HepG2 (cell line): ENCODE results near the gene RAP1GAP2. TPM values are rescaled to one million over a fixed set of nuclear protein-coding genes. Genes with fewer than 3 reads are reported as not detected.

Source experiments
- CTCF ChIP-seq: sonication (generic); formaldehyde crosslinking; IDR thresholded peaks from 2 replicates; pipeline ENCODE4 v1.5.0; 2020; ENCODE audit warnings: mild to moderate bottlenecking, missing genetic modification reagents, moderate library complexity
- FOSL2 ChIP-seq: sonication (generic); formaldehyde crosslinking; IDR thresholded peaks from 2 replicates; pipeline ENCODE4 v1.4.0; 2020; ENCODE audit warnings: missing genetic modification reagents
- GMEB1 ChIP-seq: sonication (generic); formaldehyde crosslinking; IDR thresholded peaks from 2 replicates; pipeline ENCODE4 v1.5.1; 2020; ENCODE audit warnings: missing genetic modification reagents, mild to moderate bottlenecking, borderline replicate concordance
- HMGXB4 ChIP-seq, 2 experiments: sonication (generic) in 1 of 2; formaldehyde crosslinking in 1 of 2; IDR thresholded peaks; 2 replicates each; pipeline versions ENCODE4 v1.4.0 to v1.6.1; 2018 to 2020; ENCODE audit warnings: missing genetic modification reagents in 2 of 2, borderline replicate concordance in 1 of 2, low read depth in 1 of 2, mild to moderate bottlenecking in 1 of 2, missing biosample characterization in 1 of 2
- HNRNPLL ChIP-seq: fragments of 200-400 bp; formaldehyde crosslinking; IDR thresholded peaks from 2 replicates; pipeline ENCODE4 v1.6.1; 2017; ENCODE audit warnings: mild to moderate bottlenecking, low read depth, low read length; ENCODE audit not compliant: poor library complexity, severe bottlenecking
- MYC ChIP-seq: sonication (generic); formaldehyde crosslinking; IDR thresholded peaks from 2 replicates; pipeline ENCODE4 v1.9.0; 2021; ENCODE audit warnings: missing genetic modification reagents, borderline replicate concordance
- RXRA ChIP-seq: sonication (generic); formaldehyde crosslinking; IDR thresholded peaks from 2 replicates; pipeline ENCODE4 v1.5.1; 2020; ENCODE audit warnings: missing genetic modification reagents
- SALL1 ChIP-seq: sonication (generic); formaldehyde crosslinking; IDR thresholded peaks from 2 replicates; pipeline ENCODE4 v1.8.0; 2022; ENCODE audit warnings: mild to moderate bottlenecking, missing genetic modification reagents
- SMC3 ChIP-seq: IDR thresholded peaks from 2 replicates; pipeline ENCODE4 v1.6.1; 2011; ENCODE audit warnings: low read length, improper control_type of control experiment
- SNAPC4 ChIP-seq: sonication (generic); formaldehyde crosslinking; IDR thresholded peaks from 2 replicates; pipeline ENCODE4 v1.4.0; 2020; ENCODE audit warnings: mild to moderate bottlenecking, missing genetic modification reagents
- STAG1 ChIP-seq: sonication (generic); formaldehyde crosslinking; IDR thresholded peaks from 2 replicates; pipeline ENCODE4 v1.4.0; 2020; ENCODE audit warnings: missing genetic modification reagents
- TGIF2 ChIP-seq: IDR thresholded peaks from 2 replicates; pipeline ENCODE4 v1.6.1; 2016; ENCODE audit warnings: control low read depth, missing compliant biosample characterization
- ZNF430 ChIP-seq: sonication (generic); formaldehyde crosslinking; IDR thresholded peaks from 2 replicates; pipeline ENCODE4 v1.9.0; 2021; ENCODE audit warnings: mild to moderate bottlenecking, missing genetic modification reagents
- ZNF580 ChIP-seq: IDR thresholded peaks from 2 replicates; pipeline ENCODE4 v1.6.1; 2016; ENCODE audit warnings: low read depth, borderline replicate concordance
- ZNF614 ChIP-seq: IDR thresholded peaks from 2 replicates; pipeline ENCODE4 v1.6.1; 2018; ENCODE audit warnings: missing biosample characterization, missing genetic modification reagents, inconsistent platforms, borderline replicate concordance
- ZSCAN20 ChIP-seq: sonication (generic); formaldehyde crosslinking; IDR thresholded peaks from 2 replicates; pipeline ENCODE4 v1.4.0; 2020; ENCODE audit warnings: missing genetic modification reagents, mild to moderate bottlenecking, borderline replicate concordance
- polyA plus RNA-seq, 8 experiments: library from polyadenylated mRNA; depleted of rRNA in 3 of 8; stranded (reverse) in 7 of 8; unstranded in 1 of 8; fragments of >200 nt; fragmentation: Illumina TruSeq in 4 of 8; extraction: Trizol in 4 of 8; gene quantifications; 2 replicates each; pipeline versions ENCODE4 v1.2.1 to v1.2.3, GENCODE V29; 2011 to 2016; ENCODE audit warnings: low read depth in 4 of 8, missing spikeins in 1 of 8, mixed read lengths in 1 of 8; ENCODE audit not compliant: insufficient read depth in 1 of 8
- total RNA-seq, 5 experiments: library from RNA; depleted of rRNA; stranded (reverse); fragments of >200 nt; fragmentation: Illumina TruSeq; extraction: Trizol; gene quantifications; 2 replicates each; pipeline ENCODE4 v1.2.3, GENCODE V29; 2016; ENCODE audit warnings: low read depth in 1 of 5

Gene RAP1GAP2
- total and polyA plus RNA-seq, 2 of the 13 experiments (the other 11 are each of a cell fraction or from before 2014, with no cell fraction given), result 10.9 to 12.0 TPM

GRCh38 chr17:2828397-2829038 lies 32.3 kb downstream of the RAP1GAP2 start (continued):
- TF ChIP-seq TGIF2 (CRISPR knock-in tag) (no peak), SNAPC4 (CRISPR knock-in tag) (no peak), ZSCAN20 (CRISPR knock-in tag) (no peak), STAG1 (peak; percentile 93), ZNF614 (CRISPR knock-in tag) (no peak), SMC3 (peak; percentile 65), HMGXB4 (CRISPR knock-in tag; IDR thresholded peaks at IDR 0.05; ENCODE audit: borderline replicate concordance in 1 of 2, low read depth in 1 of 2) (0 out of 4 replicates have a peak, but pooled peaks have one; percentile 33 to 34), ZNF430 (CRISPR knock-in tag) (no peak), HNRNPLL (peak; percentile 19), SALL1 (CRISPR knock-in tag) (peak; percentile 32; the same call in 1 of the 2 replicates), CTCF (CRISPR knock-in tag) (peak; percentile 94), GMEB1 (CRISPR knock-in tag) (no peak), FOSL2 (CRISPR knock-in tag) (0 out of 2 replicates have a peak, but pooled peaks have one; percentile 23), MYC (CRISPR knock-in tag) (peak; percentile 23; the same call in 1 of the 2 replicates), ZNF580 (CRISPR knock-in tag) (0 out of 2 replicates have a peak, but pooled peaks have one; percentile 30), RXRA (CRISPR knock-in tag) (peak; percentile 76)
